Adrenal gland (tissue), 12 donors: ENCODE measurements around the gene ARHGAP19. TPM values are rescaled to one million over a fixed set of nuclear protein-coding genes. Genes with fewer than 3 reads are reported as not detected.

Experiments used
- DNase-seq, 7 donors: peaks; one replicate each; pipeline ENCODE4 v3.0.0-alpha.2; 2019 to 2020
- H3K27ac ChIP-seq, 5 donors: fragments of 200-600 bp; sonication (generic) in 4 of 5; 1 replicate in 3 of 5; 2 replicates in 2 of 5; pipeline versions ENCODE4 v1.5.1 to v1.8.0; 2016 to 2020; ENCODE audit warnings: mild to moderate bottlenecking in 1 of 5
- H3K27me3 ChIP-seq: fragments of 200-600 bp; 2 replicates; pipeline ENCODE4 v1.8.0; 2021
- H3K36me3 ChIP-seq, 2 donors: fragments of 200-600 bp; replicated peaks in 1 of 2; 1 replicate in 1 of 2; 2 replicates in 1 of 2; pipeline versions ENCODE4 v1.5.1 to v1.8.0; 2018 to 2022
- H3K4me1 ChIP-seq, 2 donors: fragments of 200-600 bp; replicated peaks in 1 of 2; 1 replicate in 1 of 2; 2 replicates in 1 of 2; pipeline versions ENCODE4 v1.5.1 to v1.8.0; 2018 to 2021
- H3K4me3 ChIP-seq, 4 donors: fragments of 200-600 bp; sonication (generic) in 3 of 4; one replicate each; pipeline ENCODE4 v1.5.1; 2016 to 2018
- H3K9me3 ChIP-seq, 3 donors: fragments of 200-600 bp; sonication (generic) in 1 of 3; replicated peaks in 1 of 3; 1 replicate in 2 of 3; 2 replicates in 1 of 3; pipeline versions ENCODE4 v1.5.1 to v1.8.0; 2016 to 2021
- CTCF ChIP-seq, 6 experiments: fragments of 450-650 bp in 4 of 6; fragments of 200-600 bp in 2 of 6; sonication (generic) in 1 of 6; IDR thresholded peaks; 1 replicate in 5 of 6; 2 replicates in 1 of 6; pipeline versions ENCODE4 v1.5.1 to v1.8.0; 2016 to 2021; ENCODE audit warnings: antibody characterized with exemption in 6 of 6, mild to moderate bottlenecking in 2 of 6, moderate library complexity in 1 of 6
- POLR2A ChIP-seq, 2 donors: fragments of 450-650 bp; IDR thresholded peaks; one replicate each; pipeline ENCODE4 v1.6.1; 2017; ENCODE audit warnings: antibody characterized with exemption in 2 of 2, mild to moderate bottlenecking in 2 of 2, moderate library complexity in 1 of 2
- WGBS, 4 donors: extraction: QIAGEN DNeasy Blood & Tissue Kit in 2 of 4; methylation state at CpG; one replicate each; pipeline versions ENCODE4 v1.1.5 to v1.1.7; 2013 to 2017; 5-methylcytosine and 5-hydroxymethylcytosine counted together
- intact Hi-C, 2 donors: fragments of 100-400 bp; cut with DNase I; formaldehyde crosslinking; loops; one replicate each; pipeline versions ENCODE4 v1.14.1 to v1.15.0; 2022 to 2023
- polyA plus RNA-seq, 3 donors: library from polyadenylated mRNA; stranded (reverse); fragments of 200-250 nt in 2 of 3; fragments of 350-450 nt in 1 of 3; fragmentation: Illumina TruSeq in 1 of 3; extraction: RNeasy Lipid Tissue Mini Kit (QIAGEN cat#74804) in 1 of 3; gene quantifications; one replicate each; pipeline ENCODE4 v1.2.3, GENCODE V29; 2013 to 2014
- total RNA-seq, 9 donors: library from RNA; depleted of rRNA in 4 of 9; stranded (reverse); fragments of >200 nt in 4 of 9; fragments of 120-200 nt in 1 of 9; fragmentation: NEBNext Ultra II Directional in 1 of 9; extraction: Animal tissue kit (Norgen Biotek cat#: 25700) in 1 of 9; gene quantifications; one replicate each; pipeline versions ENCODE4 v1.1.0 to v1.2.4, GENCODE V29; 2013 to 2023
- donor health status: healthy with polysubstance abuse.
- donor health status: Bipolar disorder and iron deficiency.
- donor health status: DM: yes; HTN: yes; CAD: no.
- donor health status: DM: no; HTN: no; CAD: no.
- donor health status: DM: no; HTN: no; CAD: no.
- donor health status: DM: yes; HTN: yes; CAD: no.

The ARHGAP19 gene
- total and polyA plus RNA-seq, 12 donors = 1.7 to 15.0 (median 6.8) TPM

GRCh38 chr10:97196223-97197029 lies 96.0 kb downstream of the ARHGAP19 start:
- H3K36me3 ChIP-seq = no peaks in the 10 kb centered on the region
- H3K4me1 ChIP-seq = peaks cover 7 to 8% of the 10 kb centered on the region in 2 donors
- H3K27ac ChIP-seq = no peak overlapping the region
- intact Hi-C loops = no loop called here
- H3K9me3 ChIP-seq = no peaks in the 10 kb centered on the region
- peak; percentile 21 to 58 (median 31) for DNase-seq
- peaks cover 15% of the 10 kb centered on the region for H3K27me3 ChIP-seq
- TF ChIP-seq CTCF (IDR thresholded peaks at IDR 0.05) (peak; percentile 10 to 56 (median 40)), POLR2A (IDR thresholded peaks at IDR 0.05) (no peak)
- peak overlapping the region in 2 of 4 donors; percentile 0 to 46 for H3K4me3 ChIP-seq
- 5 to 25% (median 6%) methylated on average over 12 to 56 of the region's 56 CpGs for WGBS, 4 donors

- Histone ChIP-seq H3K4me3 (peak overlapping the region in 2 of 4 donors; percentile 0 to 46), H3K9me3 (no peaks in the 10 kb centered on the region), H3K27ac (no peak overlapping the region), H3K36me3 (no peaks in the 10 kb centered on the region), H3K27me3 (peaks cover 15% of the 10 kb centered on the region), H3K4me1 (peaks cover 7 to 8% of the 10 kb centered on the region in 2 donors)
- DNase-seq = no peak
- TF ChIP-seq CTCF (IDR thresholded peaks at IDR 0.05) = no peak
- no peak for TF ChIP-seq POLR2A (IDR thresholded peaks at IDR 0.05)
- 23 to 30% (median 26%) methylated on average over 10 to 11 of the region's 11 CpGs for WGBS, 4 donors
- intact Hi-C loops = no loop called here
These were observed 96.7 kb downstream of the ARHGAP19 start for GRCh38 chr10:97195706-97196222.

- Histone ChIP-seq H3K27me3 (peaks cover 18% of the 10 kb centered on the region), H3K4me1 (peaks cover 7 to 8% of the 10 kb centered on the region in 2 donors), H3K4me3 (no peak overlapping the region), H3K9me3 (no peaks in the 10 kb centered on the region), H3K27ac (no peak overlapping the region), H3K36me3 (no peaks in the 10 kb centered on the region)
- intact Hi-C loops = no loop called here
- DNase-seq = no peak
- no peak for TF ChIP-seq POLR2A (IDR thresholded peaks at IDR 0.05)
- TF ChIP-seq CTCF (IDR thresholded peaks at IDR 0.05) = no peak
- 83 to 90% (median 87%) methylated on average over 5 of the region's 5 CpGs for WGBS, 4 donors
These were observed 99.4 kb downstream of the ARHGAP19 start for GRCh38 chr10:97192952-97193435.

- WGBS, 4 donors = 72 to 83% (median 78%) methylated on average over 2 of the region's 2 CpGs
These were observed 102.0 kb downstream of the ARHGAP19 start for GRCh38 chr10:97190450-97190849.

More at GRCh38 chr10:97190450-97190849, 102.0 kb downstream of the ARHGAP19 start:
- Histone ChIP-seq H3K9me3 (no peaks in the 10 kb centered on the region), H3K4me1 (peaks cover 3 to 4% of the 10 kb centered on the region in 2 donors), H3K27me3 (peaks cover 19% of the 10 kb centered on the region), H3K36me3 (no peaks in the 10 kb centered on the region), H3K27ac (no peak overlapping the region), H3K4me3 (no peak overlapping the region)
- intact Hi-C loops = no loop called here
- DNase-seq = no peak
- TF ChIP-seq POLR2A (IDR thresholded peaks at IDR 0.05) = no peak
- no peak for TF ChIP-seq CTCF (IDR thresholded peaks at IDR 0.05)
